Measurements from ENCODE around the gene CDH23.

The CDH23 gene

GRCh38 chr10:71546220-71546619 lies 149.5 kb downstream of the CDH23 start:
- DNase-seq: no peak

- no peak for DNase-seq
Observed at GRCh38 chr10:71547312-71547711, 150.6 kb downstream of the CDH23 start.

- DNase-seq: no peak
Observed at GRCh38 chr10:71547876-71548846, 151.4 kb downstream of the CDH23 start.

GRCh38 chr10:71549766-71550533 lies 153.2 kb downstream of the CDH23 start:
- DNase-seq: no peak

- no peak for DNase-seq
Observed at GRCh38 chr10:71550628-71551027, 153.9 kb downstream of the CDH23 start.

GRCh38 chr10:71551970-71552369 lies 155.2 kb downstream of the CDH23 start:
- DNase-seq: no peak

GRCh38 chr10:71553432-71553831 lies 156.7 kb downstream of the CDH23 start:
- DNase-seq: no peak

GRCh38 chr10:71554671-71555070 lies 158.0 kb downstream of the CDH23 start:
- no peak for DNase-seq

GRCh38 chr10:71555087-71555723 lies 158.5 kb downstream of the CDH23 start:
- DNase-seq: no peak

GRCh38 chr10:71555724-71556119 lies 159.0 kb downstream of the CDH23 start:
- DNase-seq: no peak

- no peak for DNase-seq
Observed at GRCh38 chr10:71558991-71559390, 162.3 kb downstream of the CDH23 start.

- DNase-seq: no peak
Observed at GRCh38 chr10:71561003-71561574, 164.4 kb downstream of the CDH23 start.

- no peak for DNase-seq
Observed at GRCh38 chr10:71562181-71562580, 165.5 kb downstream of the CDH23 start.

- DNase-seq: no peak
Observed at GRCh38 chr10:71562904-71563303, 166.2 kb downstream of the CDH23 start.

- no peak for DNase-seq
Observed at GRCh38 chr10:71564194-71564820, 167.6 kb downstream of the CDH23 start.

- no peak for DNase-seq
Observed at GRCh38 chr10:71565284-71566000, 168.7 kb downstream of the CDH23 start.

- no peak for DNase-seq
Observed at GRCh38 chr10:71567006-71567405, 170.3 kb downstream of the CDH23 start.

- no peak for DNase-seq
Observed at GRCh38 chr10:71568896-71569492, 172.3 kb downstream of the CDH23 start.

- no peak for DNase-seq
Observed at GRCh38 chr10:71569775-71570588, 173.3 kb downstream of the CDH23 start.

GRCh38 chr10:71571460-71572175 lies 174.9 kb downstream of the CDH23 start:
- no peak for DNase-seq
